Stimulated activated CD4-positive, alpha-beta T cell treated with anti-CD3 and anti-CD28 coated beads, TNF-alpha, amount 100 ng/mL, for 1 hour (primary cell): ENCODE measurements around the gene ZNF296.

Source experiments
- DNase-seq, 3 donors: peaks; one replicate each; pipeline ENCODE4 v3.0.0-alpha.2; 2020; ENCODE audit warnings: low read depth in 3 of 3, low spot score in 1 of 3

Gene ZNF296

GRCh38 chr19:45103508-45104319 lies 27.4 kb upstream of the ZNF296 start:
- no peak for DNase-seq

GRCh38 chr19:45103156-45103507 lies 26.9 kb upstream of the ZNF296 start:
- DNase-seq: no peak

- DNase-seq: no peak
Observed at GRCh38 chr19:45102481-45102880, 26.2 kb upstream of the ZNF296 start.

GRCh38 chr19:45101806-45102205 lies 25.5 kb upstream of the ZNF296 start:
- no peak for DNase-seq

- DNase-seq: no peak
Observed at GRCh38 chr19:45100846-45101252, 24.6 kb upstream of the ZNF296 start.

GRCh38 chr19:45100201-45100600 lies 23.9 kb upstream of the ZNF296 start:
- no peak for DNase-seq

GRCh38 chr19:45099467-45100191 lies 23.4 kb upstream of the ZNF296 start:
- no peak for DNase-seq

GRCh38 chr19:45098521-45099466 lies 22.5 kb upstream of the ZNF296 start:
- DNase-seq: no peak

- no peak for DNase-seq
Observed at GRCh38 chr19:45097776-45098520, 21.7 kb upstream of the ZNF296 start.

GRCh38 chr19:45097450-45097775 lies 21.1 kb upstream of the ZNF296 start:
- DNase-seq: no peak

- no peak for DNase-seq
Observed at GRCh38 chr19:45096700-45097099, 20.4 kb upstream of the ZNF296 start.

- no peak for DNase-seq
Observed at GRCh38 chr19:45095496-45096413, 19.5 kb upstream of the ZNF296 start.

GRCh38 chr19:45094707-45095106 lies 18.4 kb upstream of the ZNF296 start:
- no peak for DNase-seq

GRCh38 chr19:45094137-45094536 lies 17.9 kb upstream of the ZNF296 start:
- DNase-seq: no peak

- peak; percentile 81 to 82 (median 82) for DNase-seq
Observed at GRCh38 chr19:45092747-45093678, 16.7 kb upstream of the ZNF296 start, which contains the start of gene PPP1R37. Gene PPP1R37 (plus strand): TSS chr19:45093179. CDS start chr19:45093326, 147 bp downstream.

GRCh38 chr19:45091031-45091923 lies 15.0 kb upstream of the ZNF296 start:
- DNase-seq: peak; percentile 85 to 97 (median 94)

GRCh38 chr19:45090606-45091005 lies 14.3 kb upstream of the ZNF296 start:
- no peak for DNase-seq

- DNase-seq: no peak
Observed at GRCh38 chr19:45090034-45090433, 13.8 kb upstream of the ZNF296 start.
